GM19025 (cell line): ENCODE results near the gene ERBB4.

ENCODE experiments used
- ATAC-seq: cut with Tn5 transposase; IDR thresholded peaks from one replicate; pipeline ENCODE4 v1.9.1; 2021; ENCODE audit warnings: mild to moderate bottlenecking, low read depth, moderate library complexity; ENCODE audit not compliant: unreplicated experiment

ERBB4 gene

GRCh38 chr2:212441141-212441540 is 97.5 kb downstream of the ERBB4 start:
- no peak for ATAC-seq

GRCh38 chr2:212428681-212429478 is 109.7 kb downstream of the ERBB4 start:
- no peak for ATAC-seq

- ATAC-seq, result no peak
Observed at GRCh38 chr2:212427638-212428037, 111.0 kb downstream of the ERBB4 start.

- no peak for ATAC-seq
Observed at GRCh38 chr2:212426637-212427412, 111.8 kb downstream of the ERBB4 start.

GRCh38 chr2:212424082-212424481 is 114.5 kb downstream of the ERBB4 start:
- ATAC-seq, result no peak

GRCh38 chr2:212423089-212423488 is 115.5 kb downstream of the ERBB4 start:
- no peak for ATAC-seq

GRCh38 chr2:212421556-212422334 is 116.9 kb downstream of the ERBB4 start:
- no peak for ATAC-seq

- ATAC-seq, result no peak
Observed at GRCh38 chr2:212416086-212416485, 122.5 kb downstream of the ERBB4 start.

GRCh38 chr2:212414767-212415211 is 123.8 kb downstream of the ERBB4 start:
- ATAC-seq, result no peak

- ATAC-seq, result no peak
Observed at GRCh38 chr2:212409560-212409959, 129.0 kb downstream of the ERBB4 start.

- ATAC-seq, result no peak
Observed at GRCh38 chr2:212408524-212408923, 130.1 kb downstream of the ERBB4 start.

- ATAC-seq, result no peak
Observed at GRCh38 chr2:212406716-212407115, 131.9 kb downstream of the ERBB4 start.

- no peak for ATAC-seq
Observed at GRCh38 chr2:212402316-212402715, 136.3 kb downstream of the ERBB4 start.

GRCh38 chr2:212398316-212398715 is 140.3 kb downstream of the ERBB4 start:
- no peak for ATAC-seq

- no peak for ATAC-seq
Observed at GRCh38 chr2:212392544-212392943, 146.1 kb downstream of the ERBB4 start.

GRCh38 chr2:212392043-212392442 is 146.6 kb downstream of the ERBB4 start:
- no peak for ATAC-seq

GRCh38 chr2:212387146-212387545 is 151.5 kb downstream of the ERBB4 start:
- no peak for ATAC-seq

GRCh38 chr2:212385241-212385640 is 153.4 kb downstream of the ERBB4 start:
- no peak for ATAC-seq

- no peak for ATAC-seq
Observed at GRCh38 chr2:212384027-212384426, 154.6 kb downstream of the ERBB4 start.

- no peak for ATAC-seq
Observed at GRCh38 chr2:212381428-212382102, 157.0 kb downstream of the ERBB4 start.
